Stimulated activated CD4-positive, alpha-beta T cell treated with anti-CD3 and anti-CD28 coated beads, Interleukin-2, amount 100 ng/mL, for 24 hours (primary cell): Measurements from ENCODE around the gene ETNK2.

Experiments used
- DNase-seq, 2 donors: peaks; one replicate each; pipeline ENCODE4 v3.0.0-alpha.2; 2020

Gene ETNK2, protein sequence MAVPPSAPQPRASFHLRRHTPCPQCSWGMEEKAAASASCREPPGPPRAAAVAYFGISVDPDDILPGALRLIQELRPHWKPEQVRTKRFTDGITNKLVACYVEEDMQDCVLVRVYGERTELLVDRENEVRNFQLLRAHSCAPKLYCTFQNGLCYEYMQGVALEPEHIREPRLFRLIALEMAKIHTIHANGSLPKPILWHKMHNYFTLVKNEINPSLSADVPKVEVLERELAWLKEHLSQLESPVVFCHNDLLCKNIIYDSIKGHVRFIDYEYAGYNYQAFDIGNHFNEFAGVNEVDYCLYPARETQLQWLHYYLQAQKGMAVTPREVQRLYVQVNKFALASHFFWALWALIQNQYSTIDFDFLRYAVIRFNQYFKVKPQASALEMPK

DNA sequence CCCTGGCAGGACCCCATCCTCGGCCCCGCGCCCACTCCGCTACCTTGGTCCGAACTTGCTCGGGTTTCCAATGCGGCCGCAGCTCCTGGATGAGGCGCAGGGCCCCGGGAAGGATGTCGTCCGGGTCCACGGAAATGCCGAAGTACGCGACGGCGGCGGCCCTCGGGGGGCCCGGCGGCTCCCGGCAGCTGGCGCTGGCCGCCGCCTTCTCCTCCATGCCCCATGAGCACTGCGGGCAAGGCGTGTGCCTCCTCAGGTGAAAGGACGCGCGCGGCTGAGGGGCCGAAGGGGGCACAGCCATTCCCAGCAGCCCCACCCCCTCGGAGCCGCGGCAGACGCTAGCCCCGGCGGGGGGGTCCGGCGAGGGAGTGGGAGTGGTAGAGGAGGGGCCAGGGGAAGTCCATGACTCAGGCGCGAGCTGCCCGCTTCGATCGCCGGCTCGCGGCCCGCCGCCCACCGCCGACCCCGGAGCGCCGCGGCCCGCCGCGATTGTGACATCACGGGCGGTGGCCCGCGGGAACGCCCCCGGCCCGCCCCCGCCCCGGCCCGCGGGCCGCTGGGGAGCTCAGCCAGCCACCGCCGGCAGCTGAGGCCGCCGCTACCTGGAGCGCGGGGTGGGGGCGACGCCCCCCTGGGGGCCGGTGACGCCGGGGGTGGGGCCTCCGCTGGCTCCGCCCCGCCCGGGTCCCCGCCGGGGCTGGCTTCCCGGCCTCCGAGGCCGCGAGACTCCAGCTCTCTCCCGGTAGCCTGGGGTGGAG lies at the start of gene ETNK2:
Gene ETNK2 (minus strand): TSS at position 493 of the 758 bp plus-strand sequence. CDS start 192 bp downstream, at position 301.
- peak; percentile 48 to 52 for DNase-seq

DNA sequence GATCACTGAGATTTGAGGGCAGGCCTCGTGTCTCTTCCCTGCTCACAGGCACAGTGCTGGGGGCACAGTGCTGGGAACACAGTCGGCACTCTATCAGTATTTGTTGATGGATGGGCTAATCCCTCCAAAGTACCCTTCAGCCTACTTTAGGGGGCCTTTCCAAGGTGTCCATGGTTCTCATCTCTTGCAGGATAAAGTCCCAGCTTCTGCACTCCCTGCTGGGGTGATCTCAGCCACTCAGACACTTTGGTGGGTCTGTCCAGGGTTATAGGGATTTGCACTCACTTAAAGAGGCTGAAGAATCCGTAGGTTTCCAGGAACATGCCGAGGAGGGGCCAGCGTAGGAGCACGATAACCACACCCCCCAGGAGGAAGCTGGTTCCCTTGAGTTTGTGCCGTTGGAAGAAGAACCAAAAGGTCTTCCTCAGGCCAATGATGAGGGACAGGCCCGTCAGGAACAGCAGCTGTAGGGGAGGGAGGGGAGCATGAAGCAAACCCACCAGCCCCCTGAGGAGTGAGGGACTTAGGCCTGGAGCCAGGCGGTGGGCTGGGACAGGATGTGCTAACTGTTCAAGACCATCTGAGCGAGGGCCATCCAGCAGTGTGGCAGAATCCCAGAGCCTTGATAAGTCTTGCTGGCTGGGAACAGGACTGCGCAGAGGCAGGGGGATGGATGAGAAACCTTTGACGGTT lies 49.6 kb upstream of the ETNK2 start:
- no peak for DNase-seq

DNA sequence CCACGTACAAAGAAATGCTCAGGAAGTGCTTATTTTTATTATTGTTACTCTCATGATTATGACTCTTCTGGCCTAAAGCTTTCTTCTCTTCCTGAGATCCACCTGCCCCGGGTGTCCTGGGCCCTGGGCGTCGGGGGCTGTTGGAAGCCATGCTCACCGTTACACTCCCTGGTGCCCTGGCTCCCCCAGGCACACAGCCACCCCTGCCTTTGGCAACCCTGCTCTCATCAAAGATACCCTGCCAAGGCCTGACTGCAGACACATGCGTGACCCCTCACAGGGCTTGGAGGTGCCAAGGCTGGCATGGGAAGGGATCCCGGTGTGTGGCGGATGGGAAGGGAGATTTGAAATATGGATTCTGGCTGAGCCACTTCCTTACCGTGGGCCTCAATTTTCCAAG lies 47.7 kb upstream of the ETNK2 start:
- no peak for DNase-seq

DNA sequence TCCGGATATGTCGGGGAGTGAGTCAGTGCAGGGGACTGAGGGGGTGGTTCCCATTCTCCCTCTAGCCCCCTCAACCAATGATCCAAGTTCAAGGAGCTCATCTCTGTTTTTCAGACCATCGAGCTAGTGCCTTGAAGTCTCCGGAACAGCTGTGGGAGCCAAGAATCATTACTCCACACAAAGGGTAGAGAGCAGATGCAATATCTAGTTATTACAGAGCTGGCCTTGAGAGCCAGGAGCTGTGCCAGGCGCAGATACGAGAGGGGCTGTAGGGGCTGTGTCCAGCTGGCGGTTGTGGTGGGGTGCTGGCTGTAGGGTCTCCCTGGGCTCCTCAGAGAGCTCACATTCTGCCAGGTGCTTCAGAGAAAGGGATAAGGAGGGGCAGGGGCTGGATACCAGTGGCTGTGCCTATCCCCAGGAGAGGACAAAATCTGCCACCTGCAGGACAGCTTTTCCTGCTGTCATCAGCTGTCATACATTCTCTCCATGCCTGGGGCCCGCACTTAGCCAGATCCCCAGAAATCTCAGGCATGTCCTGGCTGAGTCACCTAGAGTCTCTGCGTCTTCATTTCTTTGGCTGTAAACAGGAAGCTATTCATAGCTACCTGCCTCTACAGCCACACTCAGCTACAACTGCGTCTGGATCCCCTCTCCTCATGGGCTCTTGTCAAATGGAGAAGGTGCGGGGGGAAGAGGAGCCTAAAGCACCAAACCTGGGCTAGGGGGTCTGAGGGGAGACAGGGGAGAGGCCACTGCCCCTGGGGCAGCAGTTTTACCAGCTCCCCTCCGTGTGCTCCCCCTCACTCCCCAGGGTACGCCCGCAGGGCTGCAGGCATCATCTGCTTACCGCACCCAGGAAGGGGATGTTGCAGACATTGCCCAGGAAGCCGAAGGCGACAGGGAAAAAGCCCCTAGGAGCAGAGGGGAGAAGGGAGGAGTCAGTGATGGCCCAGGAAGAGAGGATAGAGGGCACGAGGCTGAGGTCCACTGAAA lies 46.8 kb upstream of the ETNK2 start:
- DNase-seq, result no peak

DNA sequence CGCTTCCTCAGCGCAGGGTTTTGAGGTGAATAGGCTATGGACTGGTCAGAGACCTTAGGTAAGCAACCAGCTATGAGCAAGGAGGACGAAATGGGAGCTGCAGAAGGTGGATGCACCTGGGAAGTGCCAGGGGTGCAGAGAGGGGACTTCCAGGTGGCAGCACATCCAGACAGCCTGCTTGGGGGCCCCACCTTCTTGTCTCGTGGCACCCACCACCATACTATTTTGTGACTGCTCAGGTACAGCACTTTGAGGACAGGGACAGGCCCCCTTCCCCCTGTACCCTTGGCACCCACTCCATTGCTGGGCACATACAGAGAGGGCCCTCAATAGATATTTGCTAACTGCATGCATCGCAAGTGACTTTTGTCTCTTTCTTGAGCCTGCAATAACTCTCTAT lies 45.2 kb upstream of the ETNK2 start:
- DNase-seq, result no peak

DNA sequence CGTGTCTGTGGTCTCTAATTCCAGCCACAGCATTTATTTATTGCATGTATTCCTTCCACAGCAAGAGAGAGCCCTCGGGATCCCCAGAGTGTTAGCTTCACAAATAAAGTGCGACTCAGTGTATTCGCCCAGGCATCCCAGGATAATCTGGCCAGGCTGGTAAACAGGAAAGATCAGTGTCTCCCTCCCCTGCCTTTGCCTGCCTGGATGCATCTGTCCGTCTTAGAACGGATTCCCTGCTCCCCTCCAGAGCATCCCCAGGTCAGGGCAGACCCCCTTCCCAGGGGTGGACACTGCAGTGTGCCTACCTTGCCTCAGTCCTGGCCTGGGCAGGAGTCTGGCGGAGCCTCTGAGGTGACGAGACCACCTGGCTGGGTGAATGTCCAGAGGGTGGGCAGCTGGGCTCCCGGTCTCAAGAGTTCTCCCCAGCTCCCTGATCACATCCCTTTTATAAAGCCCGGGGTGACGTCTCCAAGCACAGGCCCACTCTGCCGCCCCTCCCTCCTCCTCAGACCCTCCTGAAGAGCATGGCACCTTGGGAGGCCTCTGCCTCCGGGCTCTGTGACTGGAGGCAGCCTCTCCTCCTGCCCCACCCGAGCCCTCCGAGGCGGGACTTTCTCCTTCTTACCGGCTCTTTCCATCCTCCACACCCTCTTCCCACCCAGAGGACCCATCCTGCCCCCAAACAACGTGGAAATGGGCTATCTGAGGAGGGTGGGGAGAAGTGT lies 44.4 kb upstream of the ETNK2 start, which contains the start of gene KISS1:
Gene KISS1 (minus strand): TSS at position 424 of the 728 bp plus-strand sequence. CDS start 3,615 bp downstream, outside the sequence.
- no peak for DNase-seq

DNA sequence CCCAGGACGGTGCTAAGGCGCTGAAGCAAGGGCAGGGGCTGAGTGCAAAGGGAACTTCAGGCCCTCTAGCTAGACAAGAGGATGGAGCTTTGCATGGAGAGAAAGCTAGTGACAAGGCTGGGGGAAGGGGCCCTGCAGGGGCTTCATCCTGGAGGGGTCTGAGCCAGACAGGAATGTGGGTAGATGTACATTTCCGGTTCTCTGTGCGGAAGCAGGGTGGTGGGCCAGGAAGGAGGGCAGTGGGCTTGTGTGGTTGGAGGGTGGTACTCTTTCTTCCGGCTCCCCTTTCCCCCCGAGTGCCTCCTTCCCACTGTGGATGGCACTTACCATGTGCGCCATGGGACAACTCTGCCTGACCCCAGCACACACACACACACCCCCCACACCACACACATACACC lies 42.9 kb upstream of the ETNK2 start:
- no peak for DNase-seq

DNA sequence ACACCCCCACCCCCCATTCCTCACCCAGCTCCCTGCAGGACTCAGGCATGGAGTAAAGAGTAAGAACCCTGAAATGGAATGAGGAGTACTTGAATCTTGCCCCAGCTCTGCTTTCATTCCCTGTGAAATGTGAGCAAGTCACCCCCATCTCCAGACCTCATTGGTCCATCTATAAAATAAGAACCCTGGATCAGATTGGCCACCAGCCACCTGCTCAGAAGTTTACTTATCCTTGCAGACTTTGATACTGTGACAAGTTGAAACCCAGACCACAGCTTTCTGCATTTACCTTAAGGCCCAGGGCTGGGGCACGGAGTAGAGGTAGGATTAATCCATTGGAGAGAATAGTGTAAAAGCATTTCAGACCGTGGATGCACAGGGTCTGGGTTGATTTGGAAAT lies 42.2 kb upstream of the ETNK2 start:
- DNase-seq, result no peak

DNA sequence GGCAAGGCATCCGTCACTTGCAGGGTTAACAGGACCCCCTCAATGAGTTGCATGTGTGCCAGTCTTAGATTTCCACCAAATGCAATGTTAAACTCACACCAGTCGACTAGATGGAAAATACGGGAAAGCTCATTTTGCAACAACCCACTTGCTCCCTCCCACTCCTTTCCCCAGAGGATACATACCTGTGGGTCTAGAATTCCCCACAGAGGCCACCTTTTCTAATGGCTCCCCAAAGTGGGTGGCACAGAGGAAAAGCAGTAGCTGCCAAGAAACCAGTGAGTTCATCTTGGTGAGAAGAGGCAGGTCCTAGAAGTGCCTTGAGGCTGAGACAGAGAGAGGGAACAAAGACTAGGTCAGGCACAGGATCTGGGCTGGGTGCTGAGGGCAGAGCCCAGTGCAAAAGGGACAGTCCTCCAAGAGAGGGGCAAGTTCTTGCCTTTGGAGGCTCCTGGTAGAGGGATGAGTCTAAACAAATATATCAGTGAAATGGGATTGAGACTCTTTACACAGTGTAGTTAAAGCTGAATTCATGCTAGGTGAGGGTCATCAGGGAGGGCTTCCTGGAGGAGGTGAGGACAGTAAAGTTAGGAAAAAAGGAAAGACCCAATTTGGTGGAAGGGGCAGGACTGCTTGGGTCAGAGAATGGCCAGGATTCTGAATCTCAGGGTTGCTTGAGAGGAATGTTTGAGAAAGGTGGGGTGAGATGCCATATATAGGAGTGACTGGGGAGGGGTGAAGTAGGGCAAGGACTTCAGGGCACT lies 40.9 kb upstream of the ETNK2 start:
- DNase-seq, result no peak

DNA sequence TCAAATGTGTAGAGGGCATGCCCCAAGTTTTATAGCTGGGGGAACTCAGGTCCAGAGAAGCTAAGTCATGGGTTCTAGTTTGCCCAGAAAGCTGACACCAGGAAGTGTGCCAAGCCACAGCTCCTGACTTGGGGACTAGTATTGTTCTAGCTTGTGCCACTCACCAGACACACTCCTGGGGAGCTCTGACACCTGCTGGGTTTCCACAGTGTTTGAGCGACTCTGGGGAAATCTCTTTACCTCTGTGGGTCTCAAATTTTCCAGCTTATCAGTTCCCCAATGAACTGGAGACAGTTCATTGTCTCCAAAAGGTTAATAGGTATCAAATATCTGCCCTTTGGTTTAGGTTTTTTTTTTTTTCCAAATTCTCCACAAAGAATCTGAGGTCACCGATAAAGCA lies 40.2 kb upstream of the ETNK2 start:
- DNase-seq, result no peak

DNA sequence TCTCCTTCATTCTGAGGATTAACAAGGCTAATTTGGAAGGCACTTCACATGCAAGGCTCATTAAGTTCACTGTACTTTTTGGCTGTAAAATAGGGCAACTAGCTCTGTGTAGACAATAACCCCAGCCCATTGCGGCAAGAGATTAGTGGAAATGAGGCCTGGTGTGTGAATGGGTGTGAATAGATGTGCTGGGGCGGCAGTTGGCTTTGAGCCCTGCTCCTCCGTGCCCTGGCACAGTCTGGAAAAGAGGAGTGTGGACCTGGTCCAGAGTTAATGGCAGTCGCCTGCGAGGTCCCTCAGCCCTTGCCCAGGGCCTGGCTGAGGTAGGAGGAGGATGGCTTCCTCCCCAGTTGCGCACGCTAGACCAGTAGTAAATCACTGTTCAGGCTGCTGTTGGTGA lies 39.6 kb upstream of the ETNK2 start:
- no peak for DNase-seq

DNA sequence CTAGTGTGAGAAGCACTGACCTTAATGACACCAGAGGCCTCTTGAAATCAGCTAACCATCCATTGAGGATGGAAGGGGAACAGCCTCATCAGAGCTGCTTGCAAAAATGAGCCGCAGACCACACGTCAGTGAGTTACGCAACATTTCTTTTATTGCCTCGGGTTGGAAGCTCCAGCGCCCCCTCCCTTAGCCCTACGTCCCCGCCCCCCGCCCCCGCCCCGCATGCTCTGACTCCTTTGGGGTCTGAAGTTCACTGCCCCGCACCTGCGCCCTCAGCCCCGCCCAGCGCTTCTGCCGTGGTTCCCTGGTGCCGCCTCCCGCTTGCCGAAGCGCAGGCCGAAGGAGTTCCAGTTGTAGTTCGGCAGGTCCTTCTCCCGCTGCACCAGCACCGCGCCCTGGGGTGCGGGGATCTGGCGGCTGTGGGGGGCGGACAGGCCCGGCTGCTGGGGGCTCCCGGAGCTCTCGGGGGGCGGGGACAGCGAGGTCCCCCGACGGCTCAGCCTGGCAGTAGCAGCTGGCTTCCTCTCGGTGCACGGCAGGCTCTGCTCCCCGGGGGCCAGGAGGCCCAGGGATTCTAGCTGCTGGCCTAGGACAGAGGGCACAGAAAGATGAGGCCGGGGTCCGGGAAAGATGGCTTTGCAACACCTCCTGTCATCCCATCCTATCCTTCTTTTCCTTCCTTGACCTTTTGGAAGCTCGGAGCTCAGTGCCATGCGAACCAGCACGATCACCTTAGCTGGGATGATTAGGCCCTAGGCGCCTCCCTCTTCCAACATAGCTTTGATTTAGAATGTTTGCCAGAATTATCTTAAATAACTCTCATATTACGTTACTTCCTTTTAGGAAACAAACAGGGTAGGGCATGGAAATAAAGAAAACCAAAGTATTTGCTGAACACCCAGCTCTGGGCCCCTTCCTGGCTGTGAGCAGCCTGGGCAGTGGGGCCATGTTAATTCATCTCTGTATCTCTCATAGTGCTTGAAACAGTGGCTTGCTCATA lies 38.7 kb upstream of the ETNK2 start:
- DNase-seq, result peak in 1 of 2 donors; percentile 20

DNA sequence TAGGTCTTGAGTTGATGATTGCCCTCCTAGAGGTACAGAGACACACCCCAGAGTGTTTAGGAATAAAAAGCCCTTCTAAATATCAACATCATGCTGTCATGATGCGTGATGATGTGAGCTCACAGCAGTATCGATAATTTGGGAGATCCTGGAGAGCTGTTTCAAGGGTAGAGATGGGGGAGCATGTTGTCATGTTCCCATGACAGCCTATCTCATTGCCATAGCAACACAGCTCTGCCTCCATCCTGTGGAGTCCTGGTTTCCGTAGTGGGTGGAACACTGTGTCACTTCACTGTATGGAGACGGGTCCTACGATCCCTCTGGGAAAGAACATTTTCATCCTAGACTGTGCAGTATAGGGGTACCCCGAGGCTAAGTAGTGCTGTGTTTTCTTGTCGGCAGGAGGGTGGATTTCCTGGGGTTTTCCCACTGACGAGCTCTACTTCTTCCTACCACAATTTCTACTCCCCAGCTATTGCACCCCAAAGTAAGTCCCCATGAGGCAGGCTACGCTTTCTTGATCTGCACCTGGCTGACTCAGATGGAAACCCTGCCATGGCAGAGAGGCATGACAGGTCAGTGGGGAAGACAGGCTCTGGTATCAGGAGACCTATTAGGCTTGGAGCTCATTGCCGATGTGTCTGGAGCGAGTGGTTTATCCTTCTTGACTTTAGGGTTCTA lies 37.3 kb upstream of the ETNK2 start:
- DNase-seq, result no peak

DNA sequence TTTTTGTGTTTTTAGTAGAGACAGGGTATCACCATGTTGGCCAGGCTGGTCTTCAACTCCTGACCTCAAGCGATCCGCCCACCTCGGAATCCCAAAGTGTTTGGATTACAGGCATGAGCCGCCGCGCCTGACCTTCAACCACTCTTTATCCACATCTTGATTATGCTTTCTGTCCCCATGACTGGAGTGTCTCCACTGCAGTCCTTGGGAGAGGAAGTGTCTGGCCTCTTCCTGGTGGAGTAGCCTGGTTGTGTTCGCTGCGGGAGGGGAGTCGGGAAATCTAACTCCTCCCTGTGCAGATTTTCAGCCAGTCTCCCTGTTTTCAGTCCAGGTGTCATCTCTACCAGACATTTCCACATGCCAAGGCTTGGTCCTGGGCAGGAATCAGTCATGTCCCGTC lies 34.8 kb upstream of the ETNK2 start:
- no peak for DNase-seq

DNA sequence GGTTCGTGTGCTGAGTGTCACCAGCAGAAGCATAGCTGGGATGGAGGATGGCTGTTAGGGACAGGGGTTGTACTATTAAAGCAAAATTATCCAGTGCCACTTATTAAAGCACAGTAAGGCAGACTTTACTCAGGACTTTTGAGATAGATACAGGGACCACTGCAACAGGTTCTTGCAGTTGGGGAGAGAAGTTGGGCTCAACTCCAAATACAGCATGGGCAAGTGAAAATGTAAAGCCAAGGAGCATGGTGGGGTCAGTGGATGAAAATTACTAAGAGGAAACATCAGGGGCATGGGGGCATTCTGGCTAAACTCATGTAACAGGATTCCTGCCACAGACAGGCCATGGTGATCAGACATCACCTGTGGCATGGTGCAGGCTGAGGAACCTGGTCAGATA lies 29.3 kb upstream of the ETNK2 start:
- DNase-seq, result no peak

DNA sequence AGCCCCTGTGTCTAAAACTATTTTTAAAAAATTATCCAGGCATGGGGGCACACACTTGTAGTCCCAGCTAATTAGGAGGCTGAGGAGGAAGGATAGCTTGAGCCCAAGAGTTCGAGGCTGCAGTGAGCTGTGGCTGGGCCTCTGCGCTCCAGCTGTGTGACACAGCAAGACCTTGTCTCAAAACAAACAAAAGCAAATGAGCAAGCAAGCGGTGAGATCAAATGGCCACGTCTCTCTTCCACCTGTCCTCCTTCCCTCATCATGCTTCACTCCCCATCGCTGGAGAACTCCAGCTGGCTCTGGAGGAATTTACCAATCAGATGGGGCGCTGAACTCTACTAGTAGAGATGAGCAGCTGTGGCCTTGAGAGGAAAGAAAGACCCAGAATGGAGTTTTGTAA lies 28.3 kb upstream of the ETNK2 start:
- DNase-seq, result no peak

DNA sequence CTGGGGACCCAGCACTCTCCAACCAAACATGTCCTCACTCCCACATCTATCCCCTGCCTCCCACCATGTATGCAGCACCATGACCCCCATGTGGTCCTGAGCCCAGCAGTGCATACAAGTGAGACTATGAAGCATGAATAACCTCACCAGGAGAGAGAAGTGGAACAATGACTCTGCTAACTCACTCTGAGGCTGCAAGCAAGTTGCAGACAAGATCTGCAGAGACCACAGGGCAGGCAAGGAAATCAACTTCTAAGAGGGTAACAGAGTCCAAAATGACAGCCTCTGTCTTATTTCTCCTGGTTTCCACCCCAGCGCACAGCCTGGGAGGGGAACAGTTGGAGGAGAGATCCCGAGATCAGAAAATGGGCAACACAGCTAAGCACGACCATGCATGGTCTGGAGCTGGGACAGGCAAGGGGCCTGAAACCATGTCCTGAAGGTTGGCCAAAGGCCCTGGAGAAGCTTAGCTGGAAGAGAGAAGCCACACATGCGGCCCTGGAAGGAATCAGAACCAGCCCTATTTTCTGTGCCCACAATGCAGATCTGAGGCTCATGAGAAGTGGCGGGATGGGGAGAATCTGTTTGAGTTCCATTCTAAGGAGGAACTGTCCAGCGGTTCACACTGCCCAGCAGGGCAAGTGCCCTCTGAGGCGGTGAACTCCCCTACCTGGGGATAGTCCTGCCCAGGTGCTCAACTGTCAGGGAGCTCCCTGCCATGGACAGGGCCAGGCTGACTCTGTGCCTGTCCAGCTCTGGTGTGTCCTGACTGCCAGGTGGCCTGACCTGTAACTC lies 26.8 kb upstream of the ETNK2 start:
- DNase-seq, result no peak

DNA sequence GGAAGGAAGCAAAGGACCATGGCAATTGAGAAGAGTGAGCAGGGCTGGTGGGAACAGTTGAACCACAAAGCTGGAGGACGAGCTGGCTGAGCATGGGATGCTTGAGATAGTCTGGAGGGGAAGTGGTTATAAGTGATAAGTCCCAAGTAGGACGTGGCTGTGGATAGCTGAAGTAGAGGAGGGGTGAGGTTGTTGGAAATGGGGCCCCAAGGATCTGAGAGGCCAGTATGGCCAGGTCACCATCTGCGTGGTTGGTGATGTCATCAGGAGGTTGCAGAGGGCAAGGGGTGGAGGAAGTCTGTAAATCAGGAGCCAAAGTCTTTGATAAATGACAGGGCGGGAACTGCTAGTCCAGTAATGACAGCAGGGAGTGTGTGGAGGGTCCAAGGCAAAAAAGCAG lies 25.3 kb upstream of the ETNK2 start:
- DNase-seq, result no peak
